ENCODE data around the gene TPM4. TPM values are rescaled to one million over a fixed set of nuclear protein-coding genes. Genes with fewer than 3 reads are reported as not detected.

Gene TPM4
- total and polyA plus RNA-seq, 8 donors, result 437 to 631 (median 556) TPM

- Histone ChIP-seq H3K9me3 (no peaks in the 10 kb centered on the region), H3K4me3 (peak overlapping the region in 1 of 2 donors; percentile 31), H3K27me3 (no peaks in the 10 kb centered on the region), H3K4me1 (peaks cover 15 to 45% of the 10 kb centered on the region in 2 donors), H3K36me3 (no peaks in the 10 kb centered on the region), H3K27ac (peak overlapping the region; percentile 41 to 53)
- ATAC-seq, result peak; percentile 22
- intact Hi-C loops (cut with DNase I), result no loop called here
- peak in 1 of 2 donors; percentile 39 for TF ChIP-seq CTCF (IDR thresholded peaks at IDR 0.05)
- DNase-seq, result no peak
These were observed 9.6 kb upstream of the TPM4 start for GRCh38 chr19:16066611-16067104.

GRCh38 chr19:16067205-16067938 lies 8.9 kb upstream of the TPM4 start:
- H3K4me3 ChIP-seq, result peak overlapping the region in 1 of 2 donors; percentile 31
- peaks cover 15 to 52% of the 10 kb centered on the region in 2 donors for H3K4me1 ChIP-seq

GRCh38 chr19:16068696-16069259 lies 7.5 kb upstream of the TPM4 start:
- TF ChIP-seq CTCF (IDR thresholded peaks at IDR 0.05), result no peak

More at GRCh38 chr19:16067205-16067938, 8.9 kb upstream of the TPM4 start:
- Histone ChIP-seq H3K27me3 (no peaks in the 10 kb centered on the region), H3K36me3 (no peaks in the 10 kb centered on the region), H3K9me3 (no peaks in the 10 kb centered on the region), H3K27ac (peak overlapping the region; percentile 41 to 53)
- ATAC-seq (peak; percentile 69), DNase-seq (peak in 2 of 4 donors; percentile 79 to 89)
- intact Hi-C loops (cut with DNase I), result no loop called here
- no peak for TF ChIP-seq CTCF (IDR thresholded peaks at IDR 0.05)

GRCh38 chr19:16069813-16070365 lies 6.4 kb upstream of the TPM4 start:
- Histone ChIP-seq H3K27ac (peak overlapping the region; percentile 76 to 88), H3K9me3 (no peaks in the 10 kb centered on the region), H3K4me1 (peaks cover 15 to 55% of the 10 kb centered on the region in 2 donors), H3K4me3 (peak overlapping the region in 1 of 2 donors; percentile 9), H3K36me3 (no peaks in the 10 kb centered on the region), H3K27me3 (no peaks in the 10 kb centered on the region)
- peak in 2 of 4 donors; percentile 29 to 54 for DNase-seq
- ATAC-seq, result no peak
- TF ChIP-seq CTCF (IDR thresholded peaks at IDR 0.05), result no peak
- intact Hi-C loops (cut with DNase I), result no loop called here

More at GRCh38 chr19:16068696-16069259, 7.5 kb upstream of the TPM4 start:
- no peaks in the 10 kb centered on the region for H3K9me3 ChIP-seq
- DNase-seq, result no peak
- no peaks in the 10 kb centered on the region for H3K36me3 ChIP-seq
- ATAC-seq, result no peak
- H3K4me3 ChIP-seq, result peak overlapping the region in 1 of 2 donors; percentile 16
- H3K4me1 ChIP-seq, result peaks cover 15 to 55% of the 10 kb centered on the region in 2 donors
- H3K27ac ChIP-seq, result no peak overlapping the region
- intact Hi-C loops (cut with DNase I), result no loop called here
- no peaks in the 10 kb centered on the region for H3K27me3 ChIP-seq

Data from left lung (tissue), 10 donors.